PC-9 (cell line): Measurements from ENCODE around the gene DHX38.

ENCODE experiments used
- CTCF ChIP-seq: fragments of 200-600 bp; sonication (generic); conservative IDR thresholded peaks from 2 replicates; pipeline ENCODE4 v1.6.1; 2017; ENCODE audit warnings: mixed run types, antibody characterized with exemption, mild to moderate bottlenecking, moderate library complexity
- EZH2 ChIP-seq: fragments of 200-600 bp; sonication (generic); IDR thresholded peaks from 2 replicates; pipeline ENCODE4 v1.8.0; 2017; ENCODE audit warnings: antibody characterized with exemption, low read depth

GRCh38 chr16:72060405-72060804, 33.2 kb upstream of the DHX38 start:
- no peak for TF ChIP-seq EZH2
- TF ChIP-seq CTCF = no peak
